Amniotic stem cell (primary cell): ENCODE measurements around the gene AFAP1L2.

Source experiments
- DNase-seq: peaks from one replicate; lab custom pipeline; 2025; lab: John Stamatoyannopoulos, UW

Gene AFAP1L2

GRCh38 chr10:114291516-114291915, 112.8 kb downstream of the AFAP1L2 start:
- no peak for DNase-seq

- DNase-seq = no peak
Measured at GRCh38 chr10:114291076-114291475, 113.2 kb downstream of the AFAP1L2 start.

GRCh38 chr10:114290038-114290437, 114.3 kb downstream of the AFAP1L2 start:
- DNase-seq = no peak

- DNase-seq = no peak
Measured at GRCh38 chr10:114289096-114289436, 115.2 kb downstream of the AFAP1L2 start.

GRCh38 chr10:114288424-114289095, 115.7 kb downstream of the AFAP1L2 start:
- no peak for DNase-seq

GRCh38 chr10:114286921-114287320, 117.4 kb downstream of the AFAP1L2 start:
- DNase-seq = no peak

GRCh38 chr10:114285961-114286441, 118.3 kb downstream of the AFAP1L2 start:
- DNase-seq = no peak

GRCh38 chr10:114284346-114285071, 119.8 kb downstream of the AFAP1L2 start:
- DNase-seq = no peak

- DNase-seq = no peak
Measured at GRCh38 chr10:114283535-114284234, 120.6 kb downstream of the AFAP1L2 start.

GRCh38 chr10:114283091-114283490, 121.2 kb downstream of the AFAP1L2 start:
- no peak for DNase-seq

- DNase-seq = no peak
Measured at GRCh38 chr10:114282526-114282925, 121.8 kb downstream of the AFAP1L2 start.

GRCh38 chr10:114281461-114281860, 122.8 kb downstream of the AFAP1L2 start:
- no peak for DNase-seq

GRCh38 chr10:114281006-114281405, 123.3 kb downstream of the AFAP1L2 start:
- DNase-seq = no peak

GRCh38 chr10:114279901-114280644, 124.2 kb downstream of the AFAP1L2 start:
- DNase-seq = no peak

GRCh38 chr10:114279289-114279688, 125.0 kb downstream of the AFAP1L2 start:
- DNase-seq = no peak

- DNase-seq = no peak
Measured at GRCh38 chr10:114278884-114279191, 125.5 kb downstream of the AFAP1L2 start.

GRCh38 chr10:114278140-114278883, 126.0 kb downstream of the AFAP1L2 start:
- no peak for DNase-seq

GRCh38 chr10:114276671-114277070, 127.6 kb downstream of the AFAP1L2 start:
- DNase-seq = no peak

GRCh38 chr10:114276066-114276465, 128.2 kb downstream of the AFAP1L2 start:
- DNase-seq = no peak

- DNase-seq = no peak
Measured at GRCh38 chr10:114274616-114275453, 129.5 kb downstream of the AFAP1L2 start.

GRCh38 chr10:114273910-114274309, 130.4 kb downstream of the AFAP1L2 start:
- no peak for DNase-seq
